Measurements from ENCODE around the gene ERCC3. TPM values are rescaled to one million over a fixed set of nuclear protein-coding genes. Genes with fewer than 3 reads are reported as not detected.

Gene ERCC3
- total and polyA plus RNA-seq, 2 donors (not counting 3 experiments of a cell fraction or from before 2014, with no cell fraction given) = 40.7 to 47.3 TPM

DNA sequence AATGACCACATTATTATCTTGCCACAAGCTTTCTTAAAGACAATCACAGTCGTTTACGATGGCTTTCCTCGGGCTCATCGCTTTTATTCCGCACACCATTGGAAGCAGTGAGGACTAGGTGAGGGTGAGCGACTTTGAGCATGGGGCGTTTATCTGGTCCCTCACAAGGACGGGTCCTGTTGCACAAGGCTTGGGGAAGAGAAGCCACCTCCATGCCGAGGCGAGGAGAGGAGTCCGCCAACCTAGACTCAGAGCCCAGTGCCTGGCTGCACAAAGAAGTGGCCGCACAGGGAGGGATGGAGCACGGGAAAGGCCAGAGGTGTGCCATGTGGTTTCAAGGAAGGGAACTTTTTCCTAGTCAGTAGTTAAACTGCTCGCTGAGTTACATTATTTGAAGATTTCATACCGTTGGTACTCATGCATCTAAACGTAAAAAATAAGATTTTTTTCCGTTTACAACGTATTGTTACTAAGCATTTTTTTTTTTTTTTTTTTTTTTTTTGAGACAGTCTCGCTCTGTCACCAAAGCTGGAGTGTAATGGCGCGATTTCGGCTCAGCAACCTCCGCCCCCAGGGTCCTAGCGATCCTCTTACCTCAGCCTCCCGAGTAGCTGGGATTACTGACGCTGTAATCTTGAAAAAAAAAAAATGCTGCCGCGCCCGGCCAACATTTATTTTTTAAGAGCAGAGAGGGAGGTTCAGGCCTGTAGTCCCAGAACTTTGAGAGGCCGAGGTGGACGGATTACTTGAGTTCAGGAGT lies 73.0 kb downstream of the ERCC3 start:
- POLR2A ChIA-PET = no interaction called here
- DNase-seq (ENCODE audit: low read depth, low spot score) = no peak
- no peak overlapping the region for H3K9ac ChIP-seq (replicated peaks; ENCODE audit: extremely low read depth, insufficient read depth, low read length)

More for the DNA sequence above, 73.0 kb downstream of the ERCC3 start:
- Histone ChIP-seq H3K36me3 (ENCODE audit: control insufficient read depth in 2 of 2, extremely low read depth in 1 of 2, insufficient read depth in 2 of 2, low read length in 2 of 2) (no peaks in the 10 kb centered on the region), H3K27ac (ENCODE audit: insufficient read depth, low read depth, low read length) (no peak overlapping the region), H2AFZ (ENCODE audit: low read depth, low read length) (peak overlapping the region; percentile 40), H3K79me2 (ENCODE audit: control insufficient read depth, insufficient read depth, low read length) (no peaks in the 10 kb centered on the region), H3K9me1 (replicated peaks; ENCODE audit: control insufficient read depth, extremely low read depth, insufficient read depth, low read length) (no peaks in the 10 kb centered on the region), H4K20me1 (replicated peaks; ENCODE audit: control insufficient read depth, extremely low read depth, insufficient read depth, low read length) (no peaks in the 10 kb centered on the region), H3K4me2 (ENCODE audit: insufficient read depth, low read length) (no peak overlapping the region), H3K27me3 (ENCODE audit: control insufficient read depth in 2 of 2, insufficient read depth in 2 of 2, low read length in 2 of 2) (peaks cover 39 to 45% of the 10 kb centered on the region in 2 experiments), H3K9me3 (replicated peaks; ENCODE audit: control insufficient read depth, insufficient read depth, low read length) (no peaks in the 10 kb centered on the region), H3K4me1 (ENCODE audit: control insufficient read depth, extremely low read depth, insufficient read depth, low read length) (peaks cover under 1% of the 10 kb centered on the region), H3K4me3 (replicated peaks in 1 of 3; ENCODE audit: insufficient read depth in 1 of 3, low read depth in 1 of 3, low read length in 3 of 3) (no peak overlapping the region)
- intact Hi-C loops (cut with micrococcal nuclease) = no loop called here
- no TSS peak for BruUV-seq (replicated peaks)
- CTCF ChIA-PET = no interaction called here
- dilution Hi-C loops (cut with MboI; ENCODE audit: extremely low pct_ligation_motif_present, low sequenced_read_pairs) = no loop called here
- TF ChIP-seq JUN (IDR thresholded peaks at IDR 0.05; ENCODE audit: borderline replicate concordance, insufficient read depth, insufficient read length, low read depth) (no peak), GATA2 (IDR thresholded peaks at IDR 0.05; ENCODE audit: insufficient read depth, insufficient read length, low read depth, low read length) (no peak), POLR2AphosphoS5 (IDR thresholded peaks at IDR 0.05; ENCODE audit: insufficient read depth, low read depth, low read length) (no peak), FOS (IDR thresholded peaks at IDR 0.05; ENCODE audit: borderline replicate concordance, insufficient read depth, low read length) (no peak), EZH2 (IDR thresholded peaks at IDR 0.05; ENCODE audit: borderline replicate concordance, low read depth, low read length, severe bottlenecking) (no peak), MYC (IDR thresholded peaks at IDR 0.05; ENCODE audit: low read depth, low read length) (no peak), POLR2A (IDR thresholded peaks at IDR 0.05; ENCODE audit: low read depth, low read length) (no peak)
- TF ChIP-seq, protein P1, sequence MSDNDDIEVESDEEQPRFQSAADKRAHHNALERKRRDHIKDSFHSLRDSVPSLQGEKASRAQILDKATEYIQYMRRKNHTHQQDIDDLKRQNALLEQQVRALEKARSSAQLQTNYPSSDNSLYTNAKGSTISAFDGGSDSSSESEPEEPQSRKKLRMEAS (IDR thresholded peaks at IDR 0.05; ENCODE audit: insufficient read depth, insufficient read length) = no peak
- TF ChIP-seq, protein P2, sequence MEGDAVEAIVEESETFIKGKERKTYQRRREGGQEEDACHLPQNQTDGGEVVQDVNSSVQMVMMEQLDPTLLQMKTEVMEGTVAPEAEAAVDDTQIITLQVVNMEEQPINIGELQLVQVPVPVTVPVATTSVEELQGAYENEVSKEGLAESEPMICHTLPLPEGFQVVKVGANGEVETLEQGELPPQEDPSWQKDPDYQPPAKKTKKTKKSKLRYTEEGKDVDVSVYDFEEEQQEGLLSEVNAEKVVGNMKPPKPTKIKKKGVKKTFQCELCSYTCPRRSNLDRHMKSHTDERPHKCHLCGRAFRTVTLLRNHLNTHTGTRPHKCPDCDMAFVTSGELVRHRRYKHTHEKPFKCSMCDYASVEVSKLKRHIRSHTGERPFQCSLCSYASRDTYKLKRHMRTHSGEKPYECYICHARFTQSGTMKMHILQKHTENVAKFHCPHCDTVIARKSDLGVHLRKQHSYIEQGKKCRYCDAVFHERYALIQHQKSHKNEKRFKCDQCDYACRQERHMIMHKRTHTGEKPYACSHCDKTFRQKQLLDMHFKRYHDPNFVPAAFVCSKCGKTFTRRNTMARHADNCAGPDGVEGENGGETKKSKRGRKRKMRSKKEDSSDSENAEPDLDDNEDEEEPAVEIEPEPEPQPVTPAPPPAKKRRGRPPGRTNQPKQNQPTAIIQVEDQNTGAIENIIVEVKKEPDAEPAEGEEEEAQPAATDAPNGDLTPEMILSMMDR (IDR thresholded peaks at IDR 0.05; ENCODE audit: extremely low read depth in 1 of 2, insufficient read depth in 1 of 2, low read depth in 1 of 2, low read length in 2 of 2) = no peak
- peak; percentile 4 for FAIRE-seq
